Adipose tissue (tissue), 3 donors: Measurements from ENCODE around the gene COG3. TPM values are rescaled to one million over a fixed set of nuclear protein-coding genes. Genes with fewer than 3 reads are reported as not detected.

ENCODE experiments used
- H3K27ac ChIP-seq: one replicate; pipeline ENCODE4 v1.5.1; 2013; ENCODE audit warnings: low read depth, low read length
- WGBS, 3 donors: extraction: QIAGEN DNeasy Blood & Tissue Kit; methylation state at CpG; one replicate each; pipeline ENCODE4 v1.1.7; 2013; 5-methylcytosine and 5-hydroxymethylcytosine counted together
- polyA plus RNA-seq, 3 donors: library from polyadenylated mRNA; stranded (reverse); fragments of 200-250 nt; gene quantifications; one replicate each; pipeline ENCODE4 v1.2.3, GENCODE V29; 2013
- donor health status: healthy with polysubstance abuse.
- donor health status: Bipolar disorder and iron deficiency.
- donor health status: healthy.

COG3 gene
- polyA plus RNA-seq, 3 donors: 11.1 to 15.4 (median 11.6) TPM

DNA sequence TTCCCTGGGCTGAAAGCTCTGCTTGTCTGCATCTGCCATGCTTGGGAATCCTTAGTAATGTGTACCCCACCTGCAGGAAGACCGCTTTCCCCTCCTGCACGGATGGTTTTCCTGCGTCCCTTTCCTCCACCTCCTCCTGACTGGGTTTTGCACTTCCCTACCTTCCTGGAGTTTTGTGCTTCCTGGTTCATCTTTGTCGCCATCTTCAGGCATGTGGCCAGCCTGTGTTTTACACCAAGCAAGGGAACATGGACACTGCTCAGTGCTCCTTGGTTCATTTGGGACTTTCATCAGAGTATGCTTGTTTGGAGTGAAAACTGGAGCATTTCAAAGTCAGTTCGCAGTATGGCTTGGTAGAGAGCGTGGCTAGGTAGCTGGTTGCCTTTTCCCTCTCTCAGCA, 120.1 kb downstream of the COG3 start:
- 79 to 86% (median 84%) methylated on average over 6 of the region's 6 CpGs for WGBS, 3 donors

More for the DNA sequence above, 120.1 kb downstream of the COG3 start:
- H3K27ac ChIP-seq: no peak overlapping the region

Other genes with a start within 250 kb of the COG3 start
- gene TPT1, start 123.8 kb upstream of the COG3 start, polyA plus RNA-seq: over 10,000 TPM in 1 of 3 donors, 1,000 to 10,000 TPM in 2; 4,875 to 13,720 (median 5,684) TPM
- gene SLC25A30, start 46.6 kb upstream of the COG3 start, polyA plus RNA-seq: 10 to 100 TPM in 1 of 3 donors, 1 to 10 TPM in 2; 3.3 to 14.1 (median 9.5) TPM
- not detected for gene ERICH6B, start 150.8 kb downstream of the COG3 start, polyA plus RNA-seq
- not detected for gene CBY2, start 237.4 kb downstream of the COG3 start, polyA plus RNA-seq